Germinal center (tissue), 1 donor: ENCODE measurements around the gene OVCH2.
A peak's percentile ranks its signal among the peaks of the same experiment; 100 is the strongest.
"Not testable (repeated sequence)": the region's sequence is repeated elsewhere in the genome, so short reads cannot be mapped to it uniquely, and the experiment has no call there.

Experiments used
- DNase-seq: peaks from one replicate; pipeline ENCODE4 v3.0.0; 2012; ENCODE audit warnings: mixed read lengths, low spot score

Gene OVCH2

GRCh38 chr11:7671347-7672215 is 34.7 kb downstream of the OVCH2 start:
- DNase-seq: no peak

DNA sequence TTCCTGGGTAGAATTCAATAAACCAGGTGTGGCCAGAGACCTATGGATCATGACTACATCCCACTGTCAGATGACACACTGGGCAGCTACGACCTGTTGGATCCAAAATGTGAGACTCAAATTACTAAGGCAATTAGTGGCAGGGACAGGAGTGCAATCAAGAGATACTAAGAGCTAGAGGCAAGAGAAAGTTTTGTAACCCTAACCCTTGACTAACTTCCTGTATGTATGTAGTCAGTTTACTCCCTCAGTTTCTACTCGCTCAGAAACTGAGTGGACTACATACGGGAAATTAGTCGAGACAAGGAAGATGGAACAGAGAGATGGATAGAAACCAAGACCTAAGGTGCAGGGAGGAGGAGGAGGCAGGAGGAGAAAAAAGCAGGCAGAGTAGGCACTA is 35.6 kb downstream of the OVCH2 start:
- no peak for DNase-seq

DNA sequence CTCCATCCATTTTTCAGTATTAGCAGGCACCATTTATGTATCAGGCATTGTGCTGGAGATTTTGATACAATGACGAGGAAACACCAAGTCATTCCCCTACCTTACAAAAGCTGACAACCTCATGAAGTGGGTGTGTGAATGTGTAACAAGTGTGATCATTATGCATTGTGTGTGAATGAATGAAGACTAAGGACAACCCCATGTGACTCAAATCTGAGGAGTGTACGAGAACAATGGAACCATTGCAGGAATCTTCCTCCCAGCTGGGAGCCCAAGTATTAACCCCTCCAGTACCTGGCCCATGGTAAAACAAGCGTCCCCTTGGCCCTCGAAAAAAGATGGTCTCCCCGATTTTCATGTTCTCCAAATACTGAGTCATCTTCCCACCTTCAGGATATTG is 37.4 kb downstream of the OVCH2 start:
- no peak for DNase-seq

DNA sequence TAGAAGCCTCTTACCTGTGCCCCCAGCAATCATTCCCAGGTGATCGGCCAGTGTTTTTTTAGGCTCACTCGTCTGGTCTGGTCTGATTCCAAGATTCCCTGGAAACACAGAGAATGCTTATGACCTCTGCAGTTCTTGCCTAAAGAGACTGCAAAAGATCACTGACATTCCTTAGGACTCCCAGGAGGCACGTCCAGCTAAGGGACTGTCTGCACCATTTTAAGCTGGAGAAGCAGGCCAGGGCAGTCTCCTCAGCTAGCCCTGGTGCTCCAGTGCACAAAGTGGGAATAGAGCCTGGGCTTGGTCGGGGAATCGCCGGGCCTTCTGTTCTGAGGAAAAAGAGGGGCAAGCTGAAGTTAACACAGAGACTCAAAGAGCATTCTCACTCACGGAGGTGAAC is 37.8 kb downstream of the OVCH2 start:
- no peak for DNase-seq

- no peak for DNase-seq
These were observed 38.8 kb downstream of the OVCH2 start for GRCh38 chr11:7667460-7667859.

GRCh38 chr11:7666292-7666866 is 39.9 kb downstream of the OVCH2 start:
- no peak for DNase-seq

DNA sequence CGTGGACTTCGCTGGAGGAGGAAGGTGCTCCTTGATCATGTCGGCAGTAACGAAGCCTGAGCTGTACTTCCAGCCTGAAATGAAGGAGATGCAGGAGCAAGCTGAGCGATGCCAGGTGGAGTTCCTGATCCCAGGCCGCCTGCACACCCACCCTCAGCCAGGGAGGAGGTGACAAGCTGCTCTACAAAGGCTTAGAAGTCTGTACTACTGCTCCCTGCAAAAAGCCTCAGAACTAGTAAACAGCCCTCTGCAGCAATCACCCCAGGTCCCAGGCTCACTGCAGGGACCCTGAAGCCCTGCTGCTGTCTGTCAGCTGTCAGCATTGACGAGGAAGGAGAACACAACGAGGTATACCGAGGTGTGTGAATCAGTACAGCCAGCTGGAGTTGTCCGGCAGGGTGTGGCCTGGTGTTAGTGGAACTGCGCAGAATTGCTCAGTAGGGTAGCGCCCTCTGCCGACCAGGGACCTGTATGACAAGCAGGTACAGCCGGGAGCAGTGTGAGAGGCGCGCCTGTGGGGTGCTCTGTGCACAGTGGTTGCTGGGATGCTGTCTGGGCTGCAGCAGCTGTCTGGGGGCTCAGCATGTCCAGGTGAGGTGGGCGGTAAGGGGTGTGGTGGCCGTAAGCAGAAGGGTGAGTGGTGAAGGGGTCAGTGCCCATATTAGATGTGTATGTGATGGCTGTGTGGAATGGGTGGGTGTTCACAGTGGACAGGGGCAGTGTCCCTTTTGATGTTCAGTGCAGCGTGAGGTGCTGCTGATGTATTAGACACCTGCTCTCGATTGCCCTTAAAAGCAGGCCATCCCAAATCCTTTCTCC is 40.6 kb downstream of the OVCH2 start:
- peak; percentile 88 for DNase-seq

DNA sequence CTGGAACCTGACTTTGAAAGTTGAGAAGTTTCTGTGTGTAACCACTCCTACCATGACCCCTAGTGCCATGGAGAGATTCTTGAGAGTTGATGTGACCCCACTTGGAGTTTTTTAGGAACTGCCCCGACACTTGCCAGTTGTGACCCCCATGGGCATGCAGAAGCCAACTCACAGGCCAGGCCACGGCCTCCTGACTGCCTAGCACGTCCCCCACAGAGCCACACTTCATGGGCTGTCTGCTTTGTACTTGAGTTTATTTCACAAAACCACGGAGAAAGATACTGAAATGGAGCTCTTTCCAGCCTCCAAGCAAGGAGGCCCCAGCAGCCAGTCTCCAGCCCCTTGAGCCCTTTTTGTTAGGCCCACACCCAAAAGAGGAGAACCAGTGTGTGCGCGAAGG is 41.4 kb downstream of the OVCH2 start:
- no peak for DNase-seq

GRCh38 chr11:7663531-7663930 is 42.7 kb downstream of the OVCH2 start:
- DNase-seq: not testable (repeated sequence)

DNA sequence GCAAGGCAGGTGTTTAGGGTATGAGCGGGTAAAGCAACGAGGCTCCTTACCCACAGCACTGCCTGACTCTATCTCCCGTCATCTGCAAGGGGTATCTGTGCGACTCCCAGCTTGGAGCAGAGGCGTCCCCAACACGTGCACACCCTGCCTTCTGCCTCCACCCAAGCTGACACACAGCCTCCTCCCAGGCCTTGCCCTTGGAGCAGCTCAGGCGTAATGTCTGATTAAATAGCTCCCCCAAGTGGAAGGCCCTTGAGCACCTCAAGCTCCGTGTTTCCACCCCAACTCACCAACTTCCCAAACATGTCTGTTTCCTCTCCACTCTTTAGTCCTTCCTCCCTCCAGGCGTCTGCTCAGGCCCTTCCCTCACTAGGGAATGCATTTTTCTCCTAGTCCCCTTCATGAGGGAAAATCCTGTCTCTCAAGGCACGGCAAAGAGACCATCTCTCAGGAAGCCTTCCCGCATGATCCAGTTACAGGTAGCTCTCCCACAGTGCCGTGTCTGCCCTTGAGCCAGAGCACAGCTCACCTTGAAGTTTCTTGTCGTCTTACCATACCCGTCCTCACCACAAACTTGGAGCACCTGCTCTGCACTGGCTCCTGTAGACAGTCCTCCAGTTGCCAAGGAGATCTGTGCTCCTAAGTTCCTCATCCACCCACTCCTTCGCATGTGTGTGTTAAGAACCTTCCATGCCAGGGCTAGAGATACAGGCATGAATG is 48.8 kb downstream of the OVCH2 start:
- no peak for DNase-seq

DNA sequence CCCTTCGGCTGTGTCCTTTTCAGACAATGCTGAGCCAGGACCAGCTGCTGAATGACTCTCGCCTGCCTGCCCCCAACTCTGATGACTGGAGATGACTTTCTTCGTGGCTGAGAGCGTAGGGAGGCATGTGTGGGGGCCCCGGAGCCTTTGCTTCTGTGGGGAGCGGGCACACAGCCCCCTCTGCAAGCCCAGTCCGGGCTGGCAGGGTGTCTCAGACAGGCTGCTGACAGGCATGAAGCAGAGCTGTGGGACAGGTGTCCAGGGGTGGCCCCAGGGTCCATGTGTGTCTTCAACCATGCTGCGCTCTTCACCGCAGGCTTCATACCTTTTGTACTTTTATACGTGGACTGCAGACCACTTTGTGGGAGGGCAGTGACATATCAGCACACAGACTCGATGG is 49.6 kb downstream of the OVCH2 start:
- no peak for DNase-seq

- no peak for DNase-seq
These were observed 50.7 kb downstream of the OVCH2 start for GRCh38 chr11:7655253-7656217.

- no peak for DNase-seq
These were observed 52.0 kb downstream of the OVCH2 start for GRCh38 chr11:7654195-7654705.

GRCh38 chr11:7651700-7652099 is 54.6 kb downstream of the OVCH2 start:
- DNase-seq: no peak

DNA sequence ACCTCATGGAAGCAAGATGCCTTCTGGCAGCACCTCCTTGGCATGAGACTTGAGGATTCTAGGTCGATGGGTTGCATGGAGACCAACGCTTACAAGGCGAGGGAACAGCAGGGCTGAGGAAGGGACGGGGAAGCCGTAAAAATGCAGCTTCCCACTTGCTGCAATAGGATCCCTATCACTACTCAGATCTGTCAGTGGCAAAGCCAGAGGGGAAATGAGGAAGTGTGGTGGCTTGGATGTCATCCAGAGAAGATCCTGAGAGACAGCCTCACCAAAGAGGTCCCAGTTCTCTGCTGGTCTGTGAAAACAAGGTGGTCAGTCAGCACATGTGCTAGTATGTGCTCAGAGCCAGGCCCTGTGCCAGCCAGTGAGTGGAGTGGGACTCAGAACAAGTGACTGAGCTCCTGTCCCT is 55.1 kb downstream of the OVCH2 start:
- DNase-seq: no peak

- DNase-seq: no peak
These were observed 58.0 kb downstream of the OVCH2 start for GRCh38 chr11:7648264-7648663.

- DNase-seq: no peak
These were observed 59.4 kb downstream of the OVCH2 start for GRCh38 chr11:7646866-7647265.

GRCh38 chr11:7645206-7645605 is 61.1 kb downstream of the OVCH2 start:
- DNase-seq: no peak

- no peak for DNase-seq
These were observed 63.0 kb downstream of the OVCH2 start for GRCh38 chr11:7643314-7643713.

DNA sequence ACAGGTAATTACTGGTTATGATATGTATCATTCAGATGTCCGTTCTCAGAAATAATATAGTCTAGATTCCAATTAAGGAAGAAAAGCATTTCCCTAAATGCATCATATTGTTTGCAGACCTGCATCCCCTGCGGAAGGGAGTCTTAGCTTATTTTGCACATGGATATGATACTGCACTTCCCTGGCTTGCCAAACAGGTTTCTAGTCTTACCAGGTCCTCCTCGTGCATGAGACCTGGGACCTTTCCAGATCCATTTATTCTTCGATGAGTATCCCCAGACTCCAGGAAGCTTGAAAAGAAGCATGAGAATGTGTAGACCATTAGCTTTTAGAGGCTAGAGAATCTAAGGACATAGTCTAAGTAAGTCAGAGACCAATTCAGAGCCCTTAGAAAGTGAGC is 63.5 kb downstream of the OVCH2 start:
- no peak for DNase-seq

- no peak for DNase-seq
These were observed 65.5 kb downstream of the OVCH2 start for GRCh38 chr11:7640816-7641215.
